HG03571 (cell line): ENCODE results near the gene NDUFS3.

Experiments
- ATAC-seq: cut with Tn5 transposase; IDR thresholded peaks from one replicate; pipeline ENCODE4 v1.9.1; 2021; ENCODE audit not compliant: unreplicated experiment

The NDUFS3 gene

GRCh38 chr11:47628026-47628425 lies 49.2 kb downstream of the NDUFS3 start:
- no peak for ATAC-seq

- no peak for ATAC-seq
Measured at GRCh38 chr11:47631473-47631872, 52.6 kb downstream of the NDUFS3 start.
